ENCODE results near the gene NTSR2. TPM values are rescaled to one million over a fixed set of nuclear protein-coding genes. Genes with fewer than 3 reads are reported as not detected.

Gene NTSR2
- total RNA-seq, 2 experiments from 2014 or later, result not detected

DNA sequence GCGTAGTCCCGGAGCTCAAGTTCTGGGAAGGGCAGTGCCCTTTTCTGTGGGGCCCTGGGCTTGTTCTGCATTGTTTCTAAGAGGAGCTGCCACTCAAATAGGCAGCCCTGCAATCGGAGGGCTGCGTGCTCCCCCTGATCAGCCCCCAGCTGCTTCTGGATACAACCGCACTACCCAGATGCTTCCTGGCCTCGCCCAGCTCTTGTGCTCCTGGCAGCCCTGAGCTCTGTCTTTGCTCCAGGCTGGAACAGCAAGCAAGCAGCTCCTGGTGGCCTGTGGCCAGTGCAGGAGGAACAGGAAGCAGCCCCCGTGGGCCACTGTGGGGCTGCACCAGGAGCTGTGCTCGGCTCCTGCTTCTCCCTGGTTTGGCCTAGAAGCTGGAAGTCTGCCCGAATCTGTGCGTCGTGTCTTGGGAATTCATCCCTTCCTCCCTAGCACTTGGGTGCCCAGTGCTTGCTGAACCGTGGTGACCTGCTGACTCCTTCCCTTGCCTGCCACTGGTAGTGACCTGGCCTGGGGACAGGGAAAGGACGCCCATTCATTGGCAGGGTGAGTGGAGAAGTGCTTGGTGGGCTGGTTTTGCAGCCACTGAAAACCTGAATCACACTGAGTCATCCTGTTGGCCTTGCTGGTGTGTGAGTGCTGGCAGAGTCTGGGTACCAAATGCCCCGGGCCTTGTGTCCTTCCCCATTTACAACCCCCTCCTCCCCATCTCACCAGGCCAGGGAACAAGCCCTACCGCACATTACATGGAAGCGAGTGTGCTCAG lies 27.3 kb upstream of the NTSR2 start:
- intact Hi-C loops (cut with micrococcal nuclease; ENCODE audit: unreplicated experiment), result loop anchor here (10.0 kb wide), 1 partner anchor 1308 kb away; no protein-coding TSS in a partner anchor
- no TSS peak for BruUV-seq (replicated peaks)
- Histone ChIP-seq H3K9me2 (ENCODE audit: insufficient read depth, low read length) (no peaks in the 10 kb centered on the region), H3K4me2 (ENCODE audit: low read length) (no peak overlapping the region), H4K20me1 (ENCODE audit: insufficient read depth, low read length) (no peaks in the 10 kb centered on the region), H3K79me2 (ENCODE audit: insufficient read depth, low read depth, low read length) (no peaks in the 10 kb centered on the region), H3K4me1 (ENCODE audit: insufficient read depth, low read length, poor library complexity, severe bottlenecking) (no peaks in the 10 kb centered on the region), H3K9me3 (ENCODE audit: low read length) (no peaks in the 10 kb centered on the region), H2AFZ (ENCODE audit: low read length) (no peak overlapping the region), H3K27ac (ENCODE audit: low read depth, low read length, poor library complexity, severe bottlenecking) (no peak overlapping the region), H3K36me3 (ENCODE audit: insufficient read depth, low read length) (no peaks in the 10 kb centered on the region), H3K4me3 (ENCODE audit: low read depth, low read length, poor library complexity, severe bottlenecking) (no peak overlapping the region)
- TF ChIP-seq EZH2phosphoT487 (IDR thresholded peaks at IDR 0.05; ENCODE audit: borderline replicate concordance, low read depth, low read length), result no peak
- TF ChIP-seq, protein P1, sequence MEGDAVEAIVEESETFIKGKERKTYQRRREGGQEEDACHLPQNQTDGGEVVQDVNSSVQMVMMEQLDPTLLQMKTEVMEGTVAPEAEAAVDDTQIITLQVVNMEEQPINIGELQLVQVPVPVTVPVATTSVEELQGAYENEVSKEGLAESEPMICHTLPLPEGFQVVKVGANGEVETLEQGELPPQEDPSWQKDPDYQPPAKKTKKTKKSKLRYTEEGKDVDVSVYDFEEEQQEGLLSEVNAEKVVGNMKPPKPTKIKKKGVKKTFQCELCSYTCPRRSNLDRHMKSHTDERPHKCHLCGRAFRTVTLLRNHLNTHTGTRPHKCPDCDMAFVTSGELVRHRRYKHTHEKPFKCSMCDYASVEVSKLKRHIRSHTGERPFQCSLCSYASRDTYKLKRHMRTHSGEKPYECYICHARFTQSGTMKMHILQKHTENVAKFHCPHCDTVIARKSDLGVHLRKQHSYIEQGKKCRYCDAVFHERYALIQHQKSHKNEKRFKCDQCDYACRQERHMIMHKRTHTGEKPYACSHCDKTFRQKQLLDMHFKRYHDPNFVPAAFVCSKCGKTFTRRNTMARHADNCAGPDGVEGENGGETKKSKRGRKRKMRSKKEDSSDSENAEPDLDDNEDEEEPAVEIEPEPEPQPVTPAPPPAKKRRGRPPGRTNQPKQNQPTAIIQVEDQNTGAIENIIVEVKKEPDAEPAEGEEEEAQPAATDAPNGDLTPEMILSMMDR (conservative IDR thresholded peaks at IDR 0.05; ENCODE audit: low read length), result no peak
- DNase-seq (ENCODE audit: low spot score), result no peak
- ChIA-PET POLR2A (interaction anchor here (1.0 kb wide), 1 partner anchor 47 kb away, joined by 4 read pairs; no protein-coding TSS in a partner anchor), CTCF (ENCODE audit: unreplicated experiment) (interaction anchor here (0.7 kb wide), 1 partner anchor 1199 kb away, joined by 3 read pairs; no protein-coding TSS in a partner anchor)

DNA sequence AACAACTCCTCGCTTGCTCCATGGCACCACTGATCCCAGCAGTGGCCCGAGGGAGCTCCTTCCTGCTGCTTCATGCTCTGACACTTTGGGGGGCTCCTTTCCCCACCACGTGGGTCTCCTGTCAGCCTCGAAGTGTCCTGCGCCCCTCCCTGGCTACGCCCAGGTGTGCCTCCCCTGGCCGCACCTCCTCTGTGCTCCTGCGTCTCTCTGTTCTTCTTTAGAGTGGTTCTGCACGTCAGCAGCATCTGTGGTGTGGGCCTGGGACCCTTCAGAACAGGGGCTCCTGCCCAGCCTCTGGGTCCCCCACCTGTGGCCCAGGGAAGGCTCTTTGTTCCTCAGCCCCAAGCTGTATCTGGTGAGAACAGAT lies 26.7 kb upstream of the NTSR2 start:
- intact Hi-C loops (cut with micrococcal nuclease; ENCODE audit: unreplicated experiment), result loop anchor here (10.0 kb wide), 1 partner anchor 1308 kb away; no protein-coding TSS in a partner anchor

More for the DNA sequence above, 26.7 kb upstream of the NTSR2 start:
- Histone ChIP-seq H3K27ac (ENCODE audit: low read depth, low read length, poor library complexity, severe bottlenecking) (no peak overlapping the region), H3K9me2 (ENCODE audit: insufficient read depth, low read length) (no peaks in the 10 kb centered on the region), H3K9me3 (ENCODE audit: low read length) (no peaks in the 10 kb centered on the region), H3K4me3 (ENCODE audit: low read depth, low read length, poor library complexity, severe bottlenecking) (no peak overlapping the region), H2AFZ (ENCODE audit: low read length) (no peak overlapping the region), H3K4me1 (ENCODE audit: insufficient read depth, low read length, poor library complexity, severe bottlenecking) (no peaks in the 10 kb centered on the region), H3K4me2 (ENCODE audit: low read length) (no peak overlapping the region), H3K79me2 (ENCODE audit: insufficient read depth, low read depth, low read length) (no peaks in the 10 kb centered on the region), H3K36me3 (ENCODE audit: insufficient read depth, low read length) (no peaks in the 10 kb centered on the region), H4K20me1 (ENCODE audit: insufficient read depth, low read length) (no peaks in the 10 kb centered on the region)
- CTCF ChIA-PET (ENCODE audit: unreplicated experiment), result interaction anchor here (0.7 kb wide), 1 partner anchor 1198 kb away, joined by 3 read pairs; no protein-coding TSS in a partner anchor
- BruUV-seq (replicated peaks), result no TSS peak
- POLR2A ChIA-PET, result interaction anchor here (1.0 kb wide), 1 partner anchor 48 kb away, joined by 4 read pairs; no protein-coding TSS in a partner anchor
- no peak for TF ChIP-seq EZH2phosphoT487 (IDR thresholded peaks at IDR 0.05; ENCODE audit: borderline replicate concordance, low read depth, low read length)
- TF ChIP-seq, protein P1 (conservative IDR thresholded peaks at IDR 0.05; ENCODE audit: low read length), result no peak
- no peak for DNase-seq (ENCODE audit: low spot score)

Data from OCI-LY7 (cell line).